Measurements from ENCODE around the gene CERT1. TPM values are rescaled to one million over a fixed set of nuclear protein-coding genes. Genes with fewer than 3 reads are reported as not detected.

CERT1 gene
- total RNA-seq, 4 donors from 2014 or later, result 28.5 to 45.3 (median 35.8) TPM

- H3K36me3 ChIP-seq, result peaks cover 56 to 88% (median 72%) of the 10 kb centered on the region in 4 donors
- peaks cover 0 to 2% (median 2%) of the 10 kb centered on the region in 4 donors for H3K4me1 ChIP-seq
- 92% methylated on average over 3 of the region's 3 CpGs for WGBS
- TF ChIP-seq POLR2AphosphoS5 (IDR thresholded peaks at IDR 0.05), result no peak
- no peak for TF ChIP-seq EP300 (IDR thresholded peaks at IDR 0.05)
- TF ChIP-seq, protein P1, sequence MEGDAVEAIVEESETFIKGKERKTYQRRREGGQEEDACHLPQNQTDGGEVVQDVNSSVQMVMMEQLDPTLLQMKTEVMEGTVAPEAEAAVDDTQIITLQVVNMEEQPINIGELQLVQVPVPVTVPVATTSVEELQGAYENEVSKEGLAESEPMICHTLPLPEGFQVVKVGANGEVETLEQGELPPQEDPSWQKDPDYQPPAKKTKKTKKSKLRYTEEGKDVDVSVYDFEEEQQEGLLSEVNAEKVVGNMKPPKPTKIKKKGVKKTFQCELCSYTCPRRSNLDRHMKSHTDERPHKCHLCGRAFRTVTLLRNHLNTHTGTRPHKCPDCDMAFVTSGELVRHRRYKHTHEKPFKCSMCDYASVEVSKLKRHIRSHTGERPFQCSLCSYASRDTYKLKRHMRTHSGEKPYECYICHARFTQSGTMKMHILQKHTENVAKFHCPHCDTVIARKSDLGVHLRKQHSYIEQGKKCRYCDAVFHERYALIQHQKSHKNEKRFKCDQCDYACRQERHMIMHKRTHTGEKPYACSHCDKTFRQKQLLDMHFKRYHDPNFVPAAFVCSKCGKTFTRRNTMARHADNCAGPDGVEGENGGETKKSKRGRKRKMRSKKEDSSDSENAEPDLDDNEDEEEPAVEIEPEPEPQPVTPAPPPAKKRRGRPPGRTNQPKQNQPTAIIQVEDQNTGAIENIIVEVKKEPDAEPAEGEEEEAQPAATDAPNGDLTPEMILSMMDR (IDR thresholded peaks at IDR 0.05), result no peak
- no peak for TF ChIP-seq POLR2A (IDR thresholded peaks at IDR 0.05; ENCODE audit: low read depth)
- no peak overlapping the region for H3K4me3 ChIP-seq
- H3K9me3 ChIP-seq, result no peaks in the 10 kb centered on the region
- H3K27ac ChIP-seq (replicated peaks in 1 of 4), result no peak overlapping the region
- H3K27me3 ChIP-seq, result no peaks in the 10 kb centered on the region
- intact Hi-C loops (cut with DNase I), result no loop called here
- no peak for DNase-seq (ENCODE audit: extremely low spot score)
Observed at GRCh38 chr5:75358117-75358516, 153.3 kb downstream of the CERT1 start.

DNA sequence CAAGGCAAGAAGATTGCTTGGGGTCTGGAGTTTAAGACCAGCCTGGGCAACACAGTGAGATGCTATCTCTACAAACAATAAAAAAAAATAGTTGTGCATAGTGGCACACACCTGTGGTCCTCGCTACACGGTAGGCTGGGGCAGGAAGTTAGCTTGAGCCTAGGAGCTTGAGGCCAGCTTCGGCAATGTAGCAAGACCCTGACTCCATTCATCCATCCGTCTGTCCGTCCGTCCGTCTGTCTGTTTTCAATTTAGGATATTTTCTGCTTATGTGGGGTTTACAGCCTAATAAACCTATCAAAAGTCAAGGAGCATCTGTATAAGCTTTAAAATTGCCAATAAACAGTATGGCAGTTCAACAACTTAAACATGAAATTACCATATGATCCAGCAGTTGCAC, 154.7 kb downstream of the CERT1 start:
- Histone ChIP-seq H3K27ac (replicated peaks in 1 of 4) (no peak overlapping the region), H3K27me3 (no peaks in the 10 kb centered on the region), H3K4me3 (no peak overlapping the region), H3K36me3 (peaks cover 63 to 98% (median 83%) of the 10 kb centered on the region in 4 donors), H3K4me1 (no peaks in the 10 kb centered on the region), H3K9me3 (no peaks in the 10 kb centered on the region)
- TF ChIP-seq, protein P1 (IDR thresholded peaks at IDR 0.05), result no peak
- no peak for TF ChIP-seq POLR2AphosphoS5 (IDR thresholded peaks at IDR 0.05)
- TF ChIP-seq POLR2A (IDR thresholded peaks at IDR 0.05; ENCODE audit: low read depth), result no peak
- no peak for DNase-seq (ENCODE audit: extremely low spot score)
- intact Hi-C loops (cut with DNase I), result no loop called here
- 97% methylated on average over 7 of the region's 7 CpGs for WGBS

DNA sequence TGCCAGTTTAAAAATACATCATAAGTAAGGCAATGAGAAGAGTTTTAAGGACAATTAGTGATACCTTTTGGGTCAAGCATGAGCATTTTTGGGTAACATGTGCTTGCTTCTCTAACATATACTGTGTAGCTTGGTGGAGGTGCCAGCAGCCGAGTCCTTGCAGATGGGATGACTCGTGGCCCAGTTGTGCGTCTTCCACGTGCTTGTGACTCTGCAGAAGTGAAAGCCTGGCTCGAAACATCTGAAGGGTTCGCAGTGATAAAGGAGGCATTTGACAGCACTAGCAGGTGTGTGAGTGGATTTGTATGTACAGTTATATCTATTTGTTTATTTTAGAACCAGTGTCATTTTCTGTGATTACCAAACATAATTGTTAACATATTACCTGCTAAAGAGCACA, 156.2 kb downstream of the CERT1 start:
- Histone ChIP-seq H3K9me3 (no peaks in the 10 kb centered on the region), H3K27me3 (no peaks in the 10 kb centered on the region), H3K36me3 (peaks cover 77 to 99% (median 86%) of the 10 kb centered on the region in 4 donors), H3K27ac (replicated peaks in 1 of 4) (no peak overlapping the region), H3K4me1 (no peaks in the 10 kb centered on the region), H3K4me3 (no peak overlapping the region)
- intact Hi-C loops (cut with DNase I), result no loop called here
- no peak for DNase-seq (ENCODE audit: extremely low spot score)
- WGBS, result 89% methylated on average over 6 of the region's 6 CpGs
- no peak for TF ChIP-seq EP300 (IDR thresholded peaks at IDR 0.05)
- no peak for TF ChIP-seq POLR2A (IDR thresholded peaks at IDR 0.05; ENCODE audit: low read depth)
- TF ChIP-seq POLR2AphosphoS5 (IDR thresholded peaks at IDR 0.05), result no peak
- TF ChIP-seq, protein P1 (IDR thresholded peaks at IDR 0.05), result no peak

GRCh38 chr5:75351139-75351926, 160.1 kb downstream of the CERT1 start:
- Histone ChIP-seq H3K36me3 (peaks cover 48 to 98% (median 72%) of the 10 kb centered on the region in 4 donors), H3K27me3 (no peaks in the 10 kb centered on the region), H3K27ac (replicated peaks in 1 of 4) (no peak overlapping the region), H3K9me3 (no peaks in the 10 kb centered on the region), H3K4me1 (no peaks in the 10 kb centered on the region), H3K4me3 (no peak overlapping the region)
- 89% methylated on average over 7 of the region's 7 CpGs for WGBS
- TF ChIP-seq EP300 (IDR thresholded peaks at IDR 0.05) (no peak), POLR2AphosphoS5 (IDR thresholded peaks at IDR 0.05) (no peak), POLR2A (IDR thresholded peaks at IDR 0.05; ENCODE audit: low read depth) (no peak)
- intact Hi-C loops (cut with DNase I), result no loop called here
- no peak for DNase-seq (ENCODE audit: extremely low spot score)

DNA sequence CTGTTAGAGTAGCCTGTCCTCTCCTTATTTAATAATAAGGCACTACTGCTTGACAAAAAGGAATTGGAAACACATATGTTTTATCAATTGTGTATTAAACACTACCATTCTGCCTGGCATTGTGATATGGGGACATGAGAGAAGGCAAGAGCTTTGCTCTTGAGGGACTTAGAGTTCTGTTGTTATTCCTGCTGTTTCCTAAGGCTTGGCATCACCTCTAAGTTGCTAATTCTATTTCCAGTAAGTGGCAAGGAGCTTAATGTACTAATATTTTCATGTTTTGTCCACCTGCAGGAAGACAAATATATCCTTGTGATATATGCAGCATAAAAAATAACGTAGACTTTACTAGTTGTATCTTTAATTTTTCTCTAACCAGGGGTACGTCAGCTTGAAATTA, 161.8 kb downstream of the CERT1 start:
- Histone ChIP-seq H3K4me3 (no peak overlapping the region), H3K27ac (replicated peaks in 1 of 4) (no peak overlapping the region), H3K36me3 (peaks cover 42 to 98% (median 65%) of the 10 kb centered on the region in 4 donors), H3K9me3 (no peaks in the 10 kb centered on the region), H3K4me1 (no peaks in the 10 kb centered on the region), H3K27me3 (no peaks in the 10 kb centered on the region)
- 88% methylated on average over 2 of the region's 2 CpGs for WGBS
- no peak for DNase-seq (ENCODE audit: extremely low spot score)
- intact Hi-C loops (cut with DNase I), result no loop called here
- TF ChIP-seq, protein P1 (IDR thresholded peaks at IDR 0.05), result no peak
- TF ChIP-seq POLR2AphosphoS5 (IDR thresholded peaks at IDR 0.05) (no peak), EP300 (IDR thresholded peaks at IDR 0.05) (no peak), POLR2A (IDR thresholded peaks at IDR 0.05; ENCODE audit: low read depth) (no peak)

Measured in esophagus muscularis mucosa (tissue), 4 donors.